GM23338 (cell line): ENCODE results near the gene RSBN1L. TPM values are rescaled to one million over a fixed set of nuclear protein-coding genes. Genes with fewer than 3 reads are reported as not detected.
A peak's percentile ranks its signal among the peaks of the same experiment; 100 is the strongest.
"Not testable (repeated sequence)": the region's sequence is repeated elsewhere in the genome, so short reads cannot be mapped to it uniquely, and the experiment has no call there.

Experiments
- ATAC-seq: fragments of 200-7000 bp; cut with Tn5 transposase; 3 replicates; pipeline ENCODE4 v1.9.1; 2020
- DNase-seq: peaks from one replicate; pipeline ENCODE4 v3.0.0-alpha.2; 2015; ENCODE audit warnings: low spot score
- H2AFZ ChIP-seq: fragments of 200-600 bp; sonication (generic); 2 replicates; pipeline ENCODE4 v1.8.0; 2016; ENCODE audit warnings: antibody characterized with exemption, mild to moderate bottlenecking, moderate library complexity
- H3F3A ChIP-seq: fragments of 200-600 bp; sonication (generic); replicated peaks from 2 replicates; pipeline ENCODE4 v1.8.0; 2017; ENCODE audit warnings: antibody characterized with exemption, mixed run types, low read depth
- H3K27ac ChIP-seq: fragments of 200-600 bp; sonication (generic); 2 replicates; pipeline ENCODE4 v1.6.1; 2016; ENCODE audit warnings: low read depth
- H3K27me3 ChIP-seq: fragments of 200-600 bp; sonication (generic); 2 replicates; pipeline ENCODE4 v1.8.0; 2016; ENCODE audit warnings: mild to moderate bottlenecking, mixed run types, moderate library complexity; ENCODE audit not compliant: insufficient read depth
- H3K36me3 ChIP-seq: fragments of 200-600 bp; sonication (generic); 2 replicates; pipeline ENCODE4 v1.8.0; 2016; ENCODE audit warnings: mild to moderate bottlenecking; ENCODE audit not compliant: insufficient read depth
- H3K4me1 ChIP-seq: fragments of 200-600 bp; sonication (generic); 2 replicates; pipeline ENCODE4 v1.8.0; 2016; ENCODE audit warnings: mild to moderate bottlenecking, moderate library complexity; ENCODE audit not compliant: insufficient read depth
- H3K4me2 ChIP-seq: fragments of 200-600 bp; sonication (generic); 2 replicates; pipeline ENCODE4 v1.7.1; 2017; ENCODE audit warnings: mixed run types
- H3K4me3 ChIP-seq: fragments of 200-600 bp; sonication (generic); 2 replicates; pipeline ENCODE4 v1.6.1; 2016; ENCODE audit warnings: mixed run types
- H3K79me2 ChIP-seq: fragments of 200-600 bp; sonication (generic); replicated peaks from 2 replicates; pipeline ENCODE4 v1.8.0; 2017; ENCODE audit warnings: mild to moderate bottlenecking; ENCODE audit not compliant: insufficient read depth
- H3K9me2 ChIP-seq: fragments of 200-600 bp; sonication (generic); 2 replicates; pipeline ENCODE4 v1.8.0; 2017; ENCODE audit not compliant: insufficient read depth
- H4K20me1 ChIP-seq: fragments of 200-600 bp; sonication (generic); replicated peaks from 2 replicates; pipeline ENCODE4 v1.8.0; 2017; ENCODE audit warnings: mild to moderate bottlenecking; ENCODE audit not compliant: insufficient read depth
- H3K27ac Mint-ChIP-seq: 2 replicates; pipeline ENCODE4 v1.8.0; 2020; ENCODE audit warnings: inconsistent platforms, mild to moderate bottlenecking, moderate library complexity, mixed read lengths
- H3K27me3 Mint-ChIP-seq: 3 replicates; pipeline ENCODE4 v1.8.0; 2022; ENCODE audit warnings: low read depth, mild to moderate bottlenecking, moderate library complexity, mixed read lengths, inconsistent platforms; ENCODE audit not compliant: insufficient read depth, poor library complexity
- H3K36me3 Mint-ChIP-seq: 3 replicates; pipeline ENCODE4 v1.8.0; 2021; ENCODE audit warnings: low read depth, mild to moderate bottlenecking, inconsistent platforms, moderate library complexity, mixed read lengths
- H3K4me1 Mint-ChIP-seq: 3 replicates; pipeline ENCODE4 v1.8.0; 2020; ENCODE audit warnings: mild to moderate bottlenecking, inconsistent platforms, mixed read lengths
- H3K4me3 Mint-ChIP-seq: 3 replicates; pipeline ENCODE4 v1.8.0; 2021; ENCODE audit warnings: moderate library complexity, mild to moderate bottlenecking, inconsistent platforms, mixed read lengths
- H3K9me3 Mint-ChIP-seq: 3 replicates; pipeline ENCODE4 v1.8.0; 2020; ENCODE audit warnings: moderate library complexity, mild to moderate bottlenecking, inconsistent platforms, mixed read lengths
- EZH2 ChIP-seq: fragments of 200-600 bp; sonication (generic); IDR thresholded peaks from one replicate; pipeline ENCODE4 v1.8.0; 2017; ENCODE audit warnings: antibody characterized with exemption, mild to moderate bottlenecking, low read depth; ENCODE audit not compliant: unreplicated experiment
- JUNB ChIP-seq: IDR thresholded peaks from one replicate; pipeline ENCODE4 v1.6.1; 2016; ENCODE audit warnings: antibody characterized with exemption; ENCODE audit not compliant: unreplicated experiment
- NANOG ChIP-seq: IDR thresholded peaks from 2 replicates; pipeline ENCODE4 v1.6.1; 2016; ENCODE audit warnings: antibody characterized with exemption, borderline replicate concordance
- POLR2AphosphoS5 ChIP-seq: IDR thresholded peaks from 2 replicates; pipeline ENCODE4 v1.6.1; 2016; ENCODE audit warnings: antibody characterized with exemption, low read depth
- STAT1 ChIP-seq: IDR thresholded peaks from one replicate; pipeline ENCODE4 v1.6.1; 2016; ENCODE audit warnings: antibody characterized with exemption; ENCODE audit not compliant: unreplicated experiment
- ZNF114 ChIP-seq: fragments of 250-450 bp; sonication (Bioruptor Pico); IDR thresholded peaks from 2 replicates; pipeline ENCODE4 v1.5.0; 2020; ENCODE audit warnings: mild to moderate bottlenecking, moderate library complexity
- ZNF331 ChIP-seq: fragments of 250-450 bp; sonication (Bioruptor Pico); IDR thresholded peaks from 2 replicates; pipeline ENCODE4 v1.5.0; 2020; ENCODE audit warnings: low read depth, mild to moderate bottlenecking, moderate library complexity
- polyA plus RNA-seq: library from polyadenylated mRNA; unstranded; fragments of >200 nt; fragmentation: Nextera tagmentation; extraction: Ambion mirVana; gene quantifications from 2 replicates; pipeline ENCODE4 v1.2.1, GENCODE V29; 2016
- total RNA-seq: library from RNA; depleted of rRNA; stranded (reverse); fragments of >200 nt; shearing (Covaris generic); gene quantifications from 2 replicates; pipeline ENCODE4 v1.2.3, GENCODE V29; 2014
- TF ChIP-seq, protein P1 (sequence below): IDR thresholded peaks from 2 replicates; pipeline ENCODE4 v1.6.1; 2016; ENCODE audit warnings: antibody characterized with exemption

The RSBN1L gene
- total and polyA plus RNA-seq, 2 experiments from 2014 or later = 9.7 to 19.7 TPM

GRCh38 chr7:77716804-77717203, 20.5 kb downstream of the RSBN1L start (continued):
- TF ChIP-seq, protein P1, sequence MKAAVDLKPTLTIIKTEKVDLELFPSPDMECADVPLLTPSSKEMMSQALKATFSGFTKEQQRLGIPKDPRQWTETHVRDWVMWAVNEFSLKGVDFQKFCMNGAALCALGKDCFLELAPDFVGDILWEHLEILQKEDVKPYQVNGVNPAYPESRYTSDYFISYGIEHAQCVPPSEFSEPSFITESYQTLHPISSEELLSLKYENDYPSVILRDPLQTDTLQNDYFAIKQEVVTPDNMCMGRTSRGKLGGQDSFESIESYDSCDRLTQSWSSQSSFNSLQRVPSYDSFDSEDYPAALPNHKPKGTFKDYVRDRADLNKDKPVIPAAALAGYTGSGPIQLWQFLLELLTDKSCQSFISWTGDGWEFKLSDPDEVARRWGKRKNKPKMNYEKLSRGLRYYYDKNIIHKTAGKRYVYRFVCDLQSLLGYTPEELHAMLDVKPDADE = no peak
- TF ChIP-seq ZNF114 (CRISPR knock-in tag) (no peak), EZH2 (no peak)

- not testable (repeated sequence) for H3K4me3 Mint-ChIP-seq, H3K27me3 Mint-ChIP-seq, H3K4me1 ChIP-seq, H3K27me3 ChIP-seq, DNase-seq, H3K4me3 ChIP-seq, H3K27ac ChIP-seq, H2AFZ ChIP-seq, H3F3A ChIP-seq, ATAC-seq, H3K36me3 ChIP-seq, H3K9me2 ChIP-seq, H3K36me3 Mint-ChIP-seq, H3K9me3 Mint-ChIP-seq, H3K4me2 ChIP-seq, H3K4me1 Mint-ChIP-seq
- H3K27ac Mint-ChIP-seq = 0 out of 2 replicates have a peak overlapping the region, but pooled peaks have one; percentile 1
- peaks cover 18% of the 10 kb centered on the region for H4K20me1 ChIP-seq
- peaks cover 100% of the 10 kb centered on the region for H3K79me2 ChIP-seq
Measured at GRCh38 chr7:77717566-77717965, 21.3 kb downstream of the RSBN1L start.

- ATAC-seq (peak; percentile 41; the same call in 2 of the 3 replicates), DNase-seq (peak; percentile 20)
- Histone ChIP-seq H3K4me1 (peaks cover 33% of the 10 kb centered on the region), H3K9me2 (no peaks in the 10 kb centered on the region), H3K79me2 (peaks cover 100% of the 10 kb centered on the region), H3K27me3 (no peaks in the 10 kb centered on the region), H2AFZ (no peak overlapping the region), H3K36me3 (no peaks in the 10 kb centered on the region), H3K4me2 (peak overlapping the region; percentile 8; the same call in 1 of the 2 replicates), H3K27ac (peak overlapping the region; percentile 85), H3F3A (no peaks in the 10 kb centered on the region), H4K20me1 (peaks cover 21% of the 10 kb centered on the region; the same call in 1 of the 2 replicates), H3K4me3 (no peak overlapping the region)
- Mint-ChIP-seq H3K4me3 (no peak overlapping the region), H3K27me3 (no peaks in the 10 kb centered on the region), H3K9me3 (no peaks in the 10 kb centered on the region), H3K27ac (peak overlapping the region; percentile 82), H3K36me3 (no peaks in the 10 kb centered on the region), H3K4me1 (peaks cover 28% of the 10 kb centered on the region)
- TF ChIP-seq POLR2AphosphoS5 (no peak), ZNF331 (CRISPR knock-in tag) (no peak), ZNF114 (CRISPR knock-in tag) (no peak), NANOG (no peak), STAT1 (no peak), JUNB (no peak)
Measured at GRCh38 chr7:77727527-77727926, 31.3 kb downstream of the RSBN1L start.
